HCT116 (cell line): Measurements from ENCODE around the gene CTSE. TPM values are rescaled to one million over a fixed set of nuclear protein-coding genes. Genes with fewer than 3 reads are reported as not detected.

Source experiments
- ATAC-seq: fragments of 200-7000 bp; cut with Tn5 transposase; 2 replicates; pipeline ENCODE4 v1.9.1; 2020; ENCODE audit warnings: mild to moderate bottlenecking, moderate library complexity
- BruUV-seq: library from RNA; stranded (reverse); fragments of 400-500 nt; replicated peaks from 2 replicates; lab custom pipeline; 2021; lab: Mats Ljungman, UMichigan
- CTCF ChIA-PET: fragments of 300-600 bp; sonication (Branson Sonifier 250); formaldehyde crosslinking; loops from one replicate; lab custom pipeline; 2021; ENCODE audit warnings: antibody characterized with exemption; lab: Charles Lee
- POLR2A ChIA-PET: fragments of 300-600, 350-600 bp; sonication (Branson Sonifier 250); formaldehyde crosslinking; loops from one replicate; lab custom pipeline; 2021; ENCODE audit warnings: antibody characterized with exemption; lab: Charles Lee
- RAD21 ChIA-PET, 2 experiments: fragments of 300-600 bp; sonication (Branson Sonifier 250); formaldehyde crosslinking; loops; one replicate each; lab custom pipeline; 2023; ENCODE audit warnings: low total read pairs in 2 of 2; ENCODE audit not compliant: uncharacterized antibody in 2 of 2, unreplicated experiment in 2 of 2, low non-redundant PET in 1 of 2; lab: Charles Lee
- DNase-seq: peaks from one replicate; pipeline ENCODE4 v3.0.0-alpha.2; 2010; ENCODE audit warnings: low read depth, low spot score
- H2AFZ ChIP-seq: fragments of 200-600 bp; shearing (Covaris generic), sonication (generic); 2 replicates; pipeline ENCODE4 v1.6.1; 2017; ENCODE audit warnings: low read depth, mixed run types, mixed read lengths, antibody characterized with exemption, low read length; ENCODE audit not compliant: poor library complexity, severe bottlenecking
- H3K27ac ChIP-seq: 2 replicates; pipeline ENCODE4 v1.5.1; 2012; ENCODE audit warnings: low read depth, low read length
- H3K27me3 ChIP-seq: fragments of 200-600 bp; sonication (generic); 2 replicates; pipeline ENCODE4 v1.6.1; 2016; ENCODE audit warnings: mixed run types, low read length, mixed read lengths; ENCODE audit not compliant: insufficient read depth
- H3K36me3 ChIP-seq, 2 experiments: fragments of 200-500 bp in 1 of 2; fragments of 200-600 bp in 1 of 2; sonication (Bioruptor generic) in 1 of 2; sonication (generic) in 1 of 2; 2 replicates each; pipeline versions ENCODE4 v1.5.1 to v1.6.1; 2014 to 2016; ENCODE audit warnings: low read length in 2 of 2, inconsistent platforms in 1 of 2, mixed read lengths in 1 of 2, mixed run types in 1 of 2; ENCODE audit not compliant: insufficient read depth in 2 of 2, control insufficient read depth in 1 of 2
- H3K4me1 ChIP-seq, 2 experiments: fragments of 200-600 bp in 1 of 2; sonication (generic) in 1 of 2; 2 replicates each; pipeline versions ENCODE4 v1.5.1 to v1.6.1; 2012 to 2017; ENCODE audit warnings: low read length in 2 of 2, inconsistent platforms in 1 of 2, mild to moderate bottlenecking in 1 of 2, mixed read lengths in 1 of 2, mixed run types in 1 of 2, moderate library complexity in 1 of 2; ENCODE audit not compliant: insufficient read depth in 2 of 2, control insufficient read depth in 1 of 2
- H3K4me2 ChIP-seq: fragments of 200-600 bp; sonication (generic); 2 replicates; pipeline ENCODE4 v1.6.1; 2017; ENCODE audit warnings: mixed run types, low read length, mixed read lengths
- H3K4me3 ChIP-seq, 2 experiments: fragments of 200-600 bp in 1 of 2; sonication (generic) in 1 of 2; replicated peaks in 1 of 2; 2 replicates each; pipeline ENCODE4 v1.5.1; 2011 to 2016; ENCODE audit warnings: low read length in 2 of 2, control low read depth in 1 of 2, low read depth in 1 of 2, mild to moderate bottlenecking in 1 of 2, mixed read lengths in 1 of 2, mixed run types in 1 of 2
- H3K79me2 ChIP-seq: fragments of 200-600 bp; sonication (generic); 2 replicates; pipeline ENCODE4 v1.6.1; 2017; ENCODE audit warnings: mild to moderate bottlenecking, mixed run types, low read length, moderate library complexity, mixed read lengths; ENCODE audit not compliant: insufficient read depth
- H3K9ac ChIP-seq: fragments of 200-600 bp; sonication (generic); 2 replicates; pipeline ENCODE4 v1.6.1; 2016; ENCODE audit warnings: low read length, mixed read lengths
- H3K9me2 ChIP-seq: fragments of 200-600 bp; sonication (generic), shearing (Covaris generic); 2 replicates; pipeline ENCODE4 v1.6.1; 2017; ENCODE audit warnings: mixed run types, mild to moderate bottlenecking, moderate library complexity; ENCODE audit not compliant: insufficient read depth
- H3K9me3 ChIP-seq, 2 experiments: fragments of 200-500 bp in 1 of 2; fragments of 200-600 bp in 1 of 2; sonication (Bioruptor generic) in 1 of 2; sonication (generic) in 1 of 2; 2 replicates each; pipeline ENCODE4 v1.6.1; 2014 to 2017; ENCODE audit warnings: low read length in 2 of 2, mixed read lengths in 2 of 2, inconsistent platforms in 1 of 2, low read depth in 1 of 2, mild to moderate bottlenecking in 1 of 2, mixed run types in 1 of 2, moderate library complexity in 1 of 2; ENCODE audit not compliant: control insufficient read depth in 1 of 2, insufficient read depth in 1 of 2
- H4K20me1 ChIP-seq: fragments of 200-600 bp; sonication (generic), shearing (Covaris generic); 2 replicates; pipeline ENCODE4 v1.6.1; 2017; ENCODE audit warnings: mixed run types, mild to moderate bottlenecking, moderate library complexity; ENCODE audit not compliant: insufficient read depth
- ATF3 ChIP-seq: IDR thresholded peaks from 2 replicates; pipeline ENCODE4 v1.6.1; 2012
- CEBPB ChIP-seq: IDR thresholded peaks from 2 replicates; pipeline ENCODE4 v1.6.1; 2012; ENCODE audit warnings: low read depth
- EGR1 ChIP-seq: IDR thresholded peaks from 2 replicates; pipeline ENCODE4 v1.6.1; 2012; ENCODE audit warnings: low read depth
- ELF1 ChIP-seq: IDR thresholded peaks from 2 replicates; pipeline ENCODE4 v1.6.1; 2012; ENCODE audit warnings: low read depth, borderline replicate concordance
- FOSL1 ChIP-seq: IDR thresholded peaks from 2 replicates; pipeline ENCODE4 v1.6.1; 2012; ENCODE audit warnings: low read depth
- POLR2A ChIP-seq: IDR thresholded peaks from 2 replicates; pipeline ENCODE4 v1.7.0; 2011; ENCODE audit warnings: borderline replicate concordance; ENCODE audit not compliant: insufficient read depth, insufficient read length; ENCODE audit errors: extremely low read depth
- POLR2AphosphoS5 ChIP-seq: IDR thresholded peaks from 2 replicates; pipeline ENCODE4 v1.6.1; 2011; ENCODE audit warnings: mild to moderate bottlenecking, low read depth, low read length, moderate library complexity
- RAD21 ChIP-seq: IDR thresholded peaks from 2 replicates; pipeline ENCODE4 v1.6.1; 2012; ENCODE audit warnings: low read depth, mild to moderate bottlenecking
- SP1 ChIP-seq: IDR thresholded peaks from 2 replicates; pipeline ENCODE4 v1.6.1; 2012; ENCODE audit warnings: low read depth
- SRF ChIP-seq: IDR thresholded peaks from 2 replicates; pipeline ENCODE4 v1.6.1; 2012; ENCODE audit warnings: low read depth
- TCF7L2 ChIP-seq: IDR thresholded peaks from 2 replicates; pipeline ENCODE4 v1.7.0; 2011; ENCODE audit warnings: borderline replicate concordance, inconsistent platforms; ENCODE audit not compliant: insufficient read depth, insufficient read length; ENCODE audit errors: extremely low read depth
- YY1 ChIP-seq: IDR thresholded peaks from 2 replicates; pipeline ENCODE4 v1.6.1; 2011; ENCODE audit warnings: low read length, low read depth, moderate library complexity, mild to moderate bottlenecking; ENCODE audit not compliant: insufficient replicate concordance; ENCODE audit errors: extremely low read depth
- ZBTB33 ChIP-seq: IDR thresholded peaks from 2 replicates; pipeline ENCODE4 v1.6.1; 2011; ENCODE audit warnings: mild to moderate bottlenecking, low read length, moderate library complexity; ENCODE audit not compliant: insufficient replicate concordance; ENCODE audit errors: extremely low read depth
- ZNF274 ChIP-seq: fragments of 200-500 bp; sonication (Bioruptor generic); IDR thresholded peaks from 2 replicates; pipeline ENCODE4 v1.6.1; 2014; ENCODE audit warnings: mild to moderate bottlenecking, low read depth, low read length, inconsistent platforms
- intact Hi-C: fragments of 100-400 bp; cut with micrococcal nuclease; formaldehyde crosslinking; loops from 2 replicates; pipeline ENCODE4 v1.10.0; 2022
- total RNA-seq: library from RNA; stranded (reverse); gene quantifications from one replicate; pipeline ENCODE4 v1.2.1, GENCODE V29; 2021; ENCODE audit not compliant: unreplicated experiment
- TF ChIP-seq, protein P1 (sequence below): IDR thresholded peaks from 2 replicates; pipeline ENCODE4 v1.6.1; 2012
- TF ChIP-seq, protein P2 (sequence below): IDR thresholded peaks from 2 replicates; pipeline ENCODE4 v1.6.1; 2012; ENCODE audit warnings: low read depth
- TF ChIP-seq, protein P3 (sequence below), 3 experiments: fragments of 200-600 bp in 1 of 3; sonication (generic) in 1 of 3; IDR thresholded peaks in 2 of 3; conservative IDR thresholded peaks in 1 of 3; 2 replicates each; pipeline ENCODE4 v1.5.1; 2012 to 2017; ENCODE audit warnings: low read depth in 2 of 3, low read length in 2 of 3, antibody characterized with exemption in 1 of 3, borderline replicate concordance in 1 of 3, control low read depth in 1 of 3, mild to moderate bottlenecking in 1 of 3, mixed read lengths in 1 of 3, mixed run types in 1 of 3, moderate library complexity in 1 of 3; ENCODE audit not compliant: insufficient read depth in 1 of 3

The CTSE gene
- total RNA-seq, 1 experiment from 2014 or later, result 0.12 TPM

GRCh38 chr1:205961405-205961804 lies 62.3 kb downstream of the CTSE start:
- H3K9me2 ChIP-seq, result no peaks in the 10 kb centered on the region
- no peak overlapping the region for H3K27ac ChIP-seq
- no peaks in the 10 kb centered on the region for H3K9me3 ChIP-seq
- no peak overlapping the region for H3K4me3 ChIP-seq
- BruUV-seq, result no TSS peak
- DNase-seq (no peak), ATAC-seq (no peak)
- no peak overlapping the region for H3K4me2 ChIP-seq
- TF ChIP-seq CEBPB (no peak), ATF3 (no peak), RAD21 (no peak), POLR2AphosphoS5 (no peak), ZNF274 (no peak), ELF1 (no peak), ZBTB33 (no peak), POLR2A (no peak), TCF7L2 (no peak), FOSL1 (no peak), YY1 (no peak), SRF (no peak), SP1 (no peak), EGR1 (no peak)
- TF ChIP-seq, protein P1, sequence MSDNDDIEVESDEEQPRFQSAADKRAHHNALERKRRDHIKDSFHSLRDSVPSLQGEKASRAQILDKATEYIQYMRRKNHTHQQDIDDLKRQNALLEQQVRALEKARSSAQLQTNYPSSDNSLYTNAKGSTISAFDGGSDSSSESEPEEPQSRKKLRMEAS, result no peak
- TF ChIP-seq, protein P2, sequence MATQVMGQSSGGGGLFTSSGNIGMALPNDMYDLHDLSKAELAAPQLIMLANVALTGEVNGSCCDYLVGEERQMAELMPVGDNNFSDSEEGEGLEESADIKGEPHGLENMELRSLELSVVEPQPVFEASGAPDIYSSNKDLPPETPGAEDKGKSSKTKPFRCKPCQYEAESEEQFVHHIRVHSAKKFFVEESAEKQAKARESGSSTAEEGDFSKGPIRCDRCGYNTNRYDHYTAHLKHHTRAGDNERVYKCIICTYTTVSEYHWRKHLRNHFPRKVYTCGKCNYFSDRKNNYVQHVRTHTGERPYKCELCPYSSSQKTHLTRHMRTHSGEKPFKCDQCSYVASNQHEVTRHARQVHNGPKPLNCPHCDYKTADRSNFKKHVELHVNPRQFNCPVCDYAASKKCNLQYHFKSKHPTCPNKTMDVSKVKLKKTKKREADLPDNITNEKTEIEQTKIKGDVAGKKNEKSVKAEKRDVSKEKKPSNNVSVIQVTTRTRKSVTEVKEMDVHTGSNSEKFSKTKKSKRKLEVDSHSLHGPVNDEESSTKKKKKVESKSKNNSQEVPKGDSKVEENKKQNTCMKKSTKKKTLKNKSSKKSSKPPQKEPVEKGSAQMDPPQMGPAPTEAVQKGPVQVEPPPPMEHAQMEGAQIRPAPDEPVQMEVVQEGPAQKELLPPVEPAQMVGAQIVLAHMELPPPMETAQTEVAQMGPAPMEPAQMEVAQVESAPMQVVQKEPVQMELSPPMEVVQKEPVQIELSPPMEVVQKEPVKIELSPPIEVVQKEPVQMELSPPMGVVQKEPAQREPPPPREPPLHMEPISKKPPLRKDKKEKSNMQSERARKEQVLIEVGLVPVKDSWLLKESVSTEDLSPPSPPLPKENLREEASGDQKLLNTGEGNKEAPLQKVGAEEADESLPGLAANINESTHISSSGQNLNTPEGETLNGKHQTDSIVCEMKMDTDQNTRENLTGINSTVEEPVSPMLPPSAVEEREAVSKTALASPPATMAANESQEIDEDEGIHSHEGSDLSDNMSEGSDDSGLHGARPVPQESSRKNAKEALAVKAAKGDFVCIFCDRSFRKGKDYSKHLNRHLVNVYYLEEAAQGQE, result no peak
- TF ChIP-seq, protein P3, sequence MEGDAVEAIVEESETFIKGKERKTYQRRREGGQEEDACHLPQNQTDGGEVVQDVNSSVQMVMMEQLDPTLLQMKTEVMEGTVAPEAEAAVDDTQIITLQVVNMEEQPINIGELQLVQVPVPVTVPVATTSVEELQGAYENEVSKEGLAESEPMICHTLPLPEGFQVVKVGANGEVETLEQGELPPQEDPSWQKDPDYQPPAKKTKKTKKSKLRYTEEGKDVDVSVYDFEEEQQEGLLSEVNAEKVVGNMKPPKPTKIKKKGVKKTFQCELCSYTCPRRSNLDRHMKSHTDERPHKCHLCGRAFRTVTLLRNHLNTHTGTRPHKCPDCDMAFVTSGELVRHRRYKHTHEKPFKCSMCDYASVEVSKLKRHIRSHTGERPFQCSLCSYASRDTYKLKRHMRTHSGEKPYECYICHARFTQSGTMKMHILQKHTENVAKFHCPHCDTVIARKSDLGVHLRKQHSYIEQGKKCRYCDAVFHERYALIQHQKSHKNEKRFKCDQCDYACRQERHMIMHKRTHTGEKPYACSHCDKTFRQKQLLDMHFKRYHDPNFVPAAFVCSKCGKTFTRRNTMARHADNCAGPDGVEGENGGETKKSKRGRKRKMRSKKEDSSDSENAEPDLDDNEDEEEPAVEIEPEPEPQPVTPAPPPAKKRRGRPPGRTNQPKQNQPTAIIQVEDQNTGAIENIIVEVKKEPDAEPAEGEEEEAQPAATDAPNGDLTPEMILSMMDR (IDR thresholded peaks at IDR 0.05 in 2 of 3, conservative IDR thresholded peaks at IDR 0.05 in 1 of 3; ENCODE audit: borderline replicate concordance in 1 of 3, insufficient read depth in 1 of 3, low read depth in 2 of 3, low read length in 2 of 3), result no peak
- H2AFZ ChIP-seq, result no peak overlapping the region
- no peaks in the 10 kb centered on the region for H3K36me3 ChIP-seq
- H3K4me1 ChIP-seq, result no peaks in the 10 kb centered on the region
- H3K9ac ChIP-seq, result no peak overlapping the region
- POLR2A ChIA-PET, result no interaction called here
- intact Hi-C loops, result no loop called here
- H3K27me3 ChIP-seq, result peaks cover 19% of the 10 kb centered on the region; the same call in 1 of the 2 replicates
- no peaks in the 10 kb centered on the region for H4K20me1 ChIP-seq
- RAD21 ChIA-PET, result no interaction called here
- CTCF ChIA-PET, result interaction anchor here (1.0 to 2.5 kb wide), 2 partner anchors 16 to 23 kb away, joined by 3 to 9 read pairs; no protein-coding TSS in a partner anchor
- no peaks in the 10 kb centered on the region for H3K79me2 ChIP-seq
